Activated CD4-positive, alpha-beta memory T cell treated with anti-CD3 and anti-CD28 coated beads, Interleukin-2, amount 10 ng/mL, durations not matched to agents 7 days and 5 days (primary cell): ENCODE measurements around the gene PKIB. TPM values are rescaled to one million over a fixed set of nuclear protein-coding genes. Genes with fewer than 3 reads are reported as not detected.

ENCODE experiments used
- CTCF ChIA-PET: fragments of 350-600 bp; sonication (Branson Sonifier 250); formaldehyde crosslinking; loops from one replicate; lab custom pipeline; 2021; ENCODE audit warnings: antibody characterized with exemption, inconsistent platforms; lab: Charles Lee
- POLR2A ChIA-PET: fragments of 350-600 bp; sonication (Branson Sonifier 250); formaldehyde crosslinking; loops from one replicate; lab custom pipeline; 2021; ENCODE audit warnings: antibody characterized with exemption; lab: Charles Lee
- DNase-seq: peaks from one replicate; pipeline ENCODE4 v3.0.0-alpha.2; 2020
- H3K27ac Mint-ChIP-seq: one replicate; pipeline ENCODE4 v1.8.0; 2021; ENCODE audit warnings: mild to moderate bottlenecking, mixed read lengths
- H3K27me3 Mint-ChIP-seq: one replicate; pipeline ENCODE4 v1.8.0; 2021; ENCODE audit warnings: mixed read lengths
- H3K36me3 Mint-ChIP-seq: one replicate; pipeline ENCODE4 v1.8.0; 2021; ENCODE audit warnings: low read depth, mixed read lengths
- H3K4me1 Mint-ChIP-seq: one replicate; pipeline ENCODE4 v1.8.0; 2021; ENCODE audit warnings: mixed read lengths
- H3K4me3 Mint-ChIP-seq: one replicate; pipeline ENCODE4 v1.8.0; 2021; ENCODE audit warnings: mild to moderate bottlenecking, mixed read lengths
- H3K9me3 Mint-ChIP-seq: one replicate; pipeline ENCODE4 v1.8.0; 2021; ENCODE audit warnings: mixed read lengths
- total RNA-seq, 2 experiments: library from RNA; stranded (reverse); gene quantifications; one replicate each; pipeline ENCODE4 v1.2.3, GENCODE V29; 2021

The PKIB gene
- total RNA-seq, 2 experiments from 2014 or later, result 0.65 to 0.86 TPM

DNA sequence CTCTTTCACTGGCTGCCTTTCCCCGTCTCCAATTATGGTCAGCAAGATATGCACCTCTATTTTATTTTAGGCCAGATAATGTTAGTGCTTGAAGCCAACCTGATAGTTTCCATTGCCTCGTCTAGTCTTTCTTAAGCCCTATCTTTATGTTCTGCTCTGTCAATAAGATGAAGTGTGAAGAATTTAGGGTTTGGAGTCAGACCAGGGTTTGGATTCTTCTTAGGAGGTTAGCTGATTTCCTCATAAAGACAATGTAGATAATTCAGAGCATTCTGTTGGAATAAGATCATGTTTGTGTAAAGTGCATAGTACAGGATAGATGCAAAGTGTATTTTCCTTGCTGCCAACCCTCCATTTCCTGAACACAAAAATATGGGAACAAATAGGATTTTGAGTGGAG is 43.8 kb downstream of the PKIB start:
- no peaks in the 10 kb centered on the region for H3K36me3 Mint-ChIP-seq
- no peaks in the 10 kb centered on the region for H3K9me3 Mint-ChIP-seq
- H3K27me3 Mint-ChIP-seq, result no peaks in the 10 kb centered on the region
- H3K4me1 Mint-ChIP-seq, result no peaks in the 10 kb centered on the region
- CTCF ChIA-PET, result no interaction called here
- DNase-seq, result no peak
- no peak overlapping the region for H3K27ac Mint-ChIP-seq
- POLR2A ChIA-PET, result no interaction called here
- no peak overlapping the region for H3K4me3 Mint-ChIP-seq

DNA sequence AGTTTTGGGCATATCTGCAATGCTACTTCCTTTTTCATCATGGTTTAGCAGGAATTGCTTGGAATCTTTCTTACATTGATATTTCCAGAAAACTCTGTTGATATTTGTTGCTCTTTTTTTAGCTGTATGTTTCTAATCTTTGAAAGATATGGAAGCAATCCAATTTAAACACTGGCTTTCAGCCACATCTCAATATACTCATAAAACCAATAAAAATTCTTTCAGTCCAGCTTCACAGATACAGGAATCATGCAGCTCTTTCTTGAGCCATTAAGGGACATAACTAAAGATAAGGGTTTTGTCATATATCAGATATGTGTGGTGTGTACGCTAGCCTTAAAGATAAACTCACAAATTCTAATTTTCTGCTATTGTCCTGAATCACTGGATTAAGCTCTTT is 47.4 kb downstream of the PKIB start:
- Mint-ChIP-seq H3K36me3 (no peaks in the 10 kb centered on the region), H3K9me3 (no peaks in the 10 kb centered on the region), H3K4me1 (no peaks in the 10 kb centered on the region), H3K27me3 (peaks cover 2% of the 10 kb centered on the region), H3K27ac (no peak overlapping the region), H3K4me3 (no peak overlapping the region)
- ChIA-PET CTCF (no interaction called here), POLR2A (no interaction called here)
- no peak for DNase-seq

GRCh38 chr6:122660296-122660695 is 50.1 kb downstream of the PKIB start:
- Mint-ChIP-seq H3K9me3 (no peaks in the 10 kb centered on the region), H3K4me1 (no peaks in the 10 kb centered on the region), H3K36me3 (no peaks in the 10 kb centered on the region), H3K27ac (no peak overlapping the region), H3K27me3 (peaks cover 2% of the 10 kb centered on the region), H3K4me3 (no peak overlapping the region)
- CTCF ChIA-PET, result no interaction called here
- POLR2A ChIA-PET, result no interaction called here
- DNase-seq, result no peak

GRCh38 chr6:122663981-122664380 is 53.8 kb downstream of the PKIB start:
- H3K4me3 Mint-ChIP-seq, result no peak overlapping the region
- DNase-seq, result no peak
- H3K36me3 Mint-ChIP-seq, result no peaks in the 10 kb centered on the region
- no peaks in the 10 kb centered on the region for H3K9me3 Mint-ChIP-seq
- ChIA-PET POLR2A (no interaction called here), CTCF (no interaction called here)
- H3K27ac Mint-ChIP-seq, result no peak overlapping the region
- H3K4me1 Mint-ChIP-seq, result no peaks in the 10 kb centered on the region
- peaks cover 2% of the 10 kb centered on the region for H3K27me3 Mint-ChIP-seq

- no peaks in the 10 kb centered on the region for H3K9me3 Mint-ChIP-seq
- H3K36me3 Mint-ChIP-seq, result no peaks in the 10 kb centered on the region
- H3K4me1 Mint-ChIP-seq, result no peaks in the 10 kb centered on the region
- H3K4me3 Mint-ChIP-seq, result no peak overlapping the region
- no peaks in the 10 kb centered on the region for H3K27me3 Mint-ChIP-seq
- POLR2A ChIA-PET, result no interaction called here
- CTCF ChIA-PET, result no interaction called here
- H3K27ac Mint-ChIP-seq, result no peak overlapping the region
- DNase-seq, result no peak
These were observed 55.7 kb downstream of the PKIB start for GRCh38 chr6:122665929-122666328.

GRCh38 chr6:122666418-122666817 is 56.2 kb downstream of the PKIB start:
- ChIA-PET POLR2A (no interaction called here), CTCF (no interaction called here)
- H3K36me3 Mint-ChIP-seq, result no peaks in the 10 kb centered on the region
- DNase-seq, result no peak
- no peak overlapping the region for H3K27ac Mint-ChIP-seq
- H3K4me1 Mint-ChIP-seq, result no peaks in the 10 kb centered on the region
- no peaks in the 10 kb centered on the region for H3K9me3 Mint-ChIP-seq
- H3K27me3 Mint-ChIP-seq, result no peaks in the 10 kb centered on the region
- no peak overlapping the region for H3K4me3 Mint-ChIP-seq

DNA sequence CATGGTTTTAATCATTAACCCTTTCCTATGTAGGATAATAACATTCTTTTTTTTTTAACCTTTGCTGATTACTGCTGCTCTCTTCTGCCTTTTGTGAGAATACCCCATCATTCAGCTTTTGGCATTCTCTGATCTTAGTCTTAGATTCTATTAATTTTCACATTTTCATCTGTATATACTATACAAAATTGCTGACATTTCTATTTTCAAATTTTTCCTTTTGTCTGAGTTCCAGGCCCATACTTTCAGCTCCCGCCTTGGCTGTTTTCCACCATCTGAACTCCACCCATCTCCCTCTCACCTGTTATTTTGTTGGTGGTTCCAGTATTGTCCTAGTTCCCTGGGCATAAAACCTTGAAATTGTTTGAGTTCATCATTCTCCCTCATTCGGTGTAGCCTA is 59.2 kb downstream of the PKIB start:
- no peaks in the 10 kb centered on the region for H3K36me3 Mint-ChIP-seq
- POLR2A ChIA-PET, result no interaction called here
- H3K4me1 Mint-ChIP-seq, result no peaks in the 10 kb centered on the region
- no peaks in the 10 kb centered on the region for H3K27me3 Mint-ChIP-seq
- H3K27ac Mint-ChIP-seq, result no peak overlapping the region
- no peaks in the 10 kb centered on the region for H3K9me3 Mint-ChIP-seq
- DNase-seq, result no peak
- CTCF ChIA-PET, result no interaction called here
- H3K4me3 Mint-ChIP-seq, result no peak overlapping the region

DNA sequence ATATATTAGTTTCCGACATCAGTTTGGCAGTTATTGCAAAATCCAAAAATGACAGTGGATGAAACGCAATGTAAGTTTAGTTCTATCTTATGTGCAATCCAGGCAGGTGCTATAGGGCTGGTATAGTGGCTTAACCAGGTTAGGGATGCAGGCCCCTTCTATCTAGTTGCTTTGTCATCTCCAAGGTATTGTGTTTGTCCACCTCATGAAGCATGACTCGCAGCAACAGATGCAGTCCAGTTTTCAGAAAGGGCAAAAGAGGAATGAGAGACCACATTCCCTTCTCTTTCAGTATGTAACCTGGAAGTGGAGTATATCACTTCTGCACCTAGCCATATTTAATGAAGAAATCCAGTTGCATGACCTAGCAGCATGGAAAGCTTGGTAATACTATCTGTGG is 59.7 kb downstream of the PKIB start:
- Mint-ChIP-seq H3K9me3 (no peaks in the 10 kb centered on the region), H3K27me3 (no peaks in the 10 kb centered on the region), H3K27ac (no peak overlapping the region), H3K4me3 (no peak overlapping the region), H3K4me1 (no peaks in the 10 kb centered on the region), H3K36me3 (no peaks in the 10 kb centered on the region)
- CTCF ChIA-PET, result no interaction called here
- POLR2A ChIA-PET, result no interaction called here
- DNase-seq, result no peak

GRCh38 chr6:122671251-122671650 is 61.0 kb downstream of the PKIB start:
- no peak for DNase-seq
- CTCF ChIA-PET, result no interaction called here
- H3K27ac Mint-ChIP-seq, result no peak overlapping the region
- no peaks in the 10 kb centered on the region for H3K27me3 Mint-ChIP-seq
- no peaks in the 10 kb centered on the region for H3K36me3 Mint-ChIP-seq
- H3K4me1 Mint-ChIP-seq, result no peaks in the 10 kb centered on the region
- POLR2A ChIA-PET, result no interaction called here
- no peak overlapping the region for H3K4me3 Mint-ChIP-seq
- H3K9me3 Mint-ChIP-seq, result no peaks in the 10 kb centered on the region

DNA sequence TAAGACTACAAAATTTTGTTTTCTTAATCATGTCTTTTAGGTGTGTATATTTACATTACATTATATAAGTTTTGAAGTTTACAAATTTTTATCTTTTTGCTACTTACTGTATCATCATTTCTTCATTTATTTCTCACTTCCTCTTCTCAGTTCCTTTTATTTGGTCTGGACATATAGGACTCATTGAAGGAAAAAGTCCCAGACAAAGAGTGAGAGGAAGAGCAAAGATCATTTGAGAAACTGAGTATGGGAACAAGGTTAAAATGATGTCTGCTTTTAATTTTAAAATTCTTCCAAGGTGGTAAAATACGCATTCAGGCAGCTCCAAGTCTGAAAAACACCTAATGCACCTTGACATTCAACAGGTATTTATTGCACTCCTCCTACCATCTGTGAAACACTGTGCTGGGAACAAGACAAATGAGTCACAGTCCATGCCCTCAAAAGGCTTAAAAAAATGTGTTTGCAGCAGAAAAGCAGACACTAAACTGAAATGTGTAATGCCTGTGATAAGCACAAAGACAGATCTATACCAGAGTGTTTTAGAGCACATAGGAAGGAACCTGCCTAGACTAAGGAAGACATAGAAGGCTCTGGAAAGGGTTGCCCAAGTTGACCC is 63.2 kb downstream of the PKIB start:
- H3K27me3 Mint-ChIP-seq, result no peaks in the 10 kb centered on the region
- no peak overlapping the region for H3K27ac Mint-ChIP-seq
- no peak overlapping the region for H3K4me3 Mint-ChIP-seq
- POLR2A ChIA-PET, result no interaction called here
- H3K36me3 Mint-ChIP-seq, result no peaks in the 10 kb centered on the region
- no peak for DNase-seq
- no peaks in the 10 kb centered on the region for H3K9me3 Mint-ChIP-seq
- no peaks in the 10 kb centered on the region for H3K4me1 Mint-ChIP-seq
- CTCF ChIA-PET, result no interaction called here

GRCh38 chr6:122676146-122676545 is 65.9 kb downstream of the PKIB start:
- H3K27ac Mint-ChIP-seq, result no peak overlapping the region
- no peaks in the 10 kb centered on the region for H3K4me1 Mint-ChIP-seq
- H3K9me3 Mint-ChIP-seq, result no peaks in the 10 kb centered on the region
- H3K4me3 Mint-ChIP-seq, result no peak overlapping the region
- ChIA-PET CTCF (no interaction called here), POLR2A (no interaction called here)
- no peaks in the 10 kb centered on the region for H3K27me3 Mint-ChIP-seq
- DNase-seq, result no peak
- H3K36me3 Mint-ChIP-seq, result no peaks in the 10 kb centered on the region

DNA sequence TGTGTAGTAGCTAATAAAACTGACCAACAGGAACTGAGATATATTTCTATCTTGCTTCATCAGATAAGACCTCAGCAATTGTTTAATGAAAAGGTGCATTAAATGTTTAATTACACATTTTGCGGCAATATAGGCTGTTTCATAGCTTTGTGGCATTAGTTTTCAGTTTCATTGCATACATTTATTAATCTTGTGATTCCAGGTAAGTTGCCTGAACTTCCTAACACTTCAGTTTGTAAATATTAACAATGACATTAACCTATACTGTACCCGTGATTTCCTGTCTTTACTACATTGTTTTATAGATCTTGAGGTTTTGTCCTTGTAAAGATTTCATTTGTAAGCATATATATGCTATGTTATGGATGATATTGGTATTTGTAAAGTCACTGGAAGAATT is 66.5 kb downstream of the PKIB start:
- Mint-ChIP-seq H3K27ac (no peak overlapping the region), H3K36me3 (no peaks in the 10 kb centered on the region), H3K9me3 (no peaks in the 10 kb centered on the region), H3K27me3 (no peaks in the 10 kb centered on the region), H3K4me3 (no peak overlapping the region), H3K4me1 (no peaks in the 10 kb centered on the region)
- CTCF ChIA-PET, result no interaction called here
- POLR2A ChIA-PET, result no interaction called here
- no peak for DNase-seq

DNA sequence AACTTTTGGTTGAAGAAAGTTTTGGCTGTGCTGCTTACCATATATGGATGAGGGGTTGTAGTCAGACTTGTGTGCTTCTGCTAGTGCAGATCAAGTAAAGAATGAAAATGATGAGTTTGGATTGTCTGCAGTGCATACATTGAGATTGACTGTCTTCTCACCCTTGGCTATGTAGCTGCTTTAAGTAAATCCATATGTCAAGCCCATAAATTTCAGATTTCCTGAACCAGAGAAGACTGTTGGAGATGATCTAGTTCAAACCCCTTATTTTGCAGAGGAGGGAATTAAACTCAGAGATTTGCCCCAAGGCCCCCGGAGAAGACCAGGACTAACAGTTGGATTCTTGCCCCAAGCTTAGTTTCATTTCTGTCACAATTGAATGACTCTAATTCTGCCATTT is 67.2 kb downstream of the PKIB start:
- Mint-ChIP-seq H3K4me3 (no peak overlapping the region), H3K27ac (no peak overlapping the region), H3K4me1 (no peaks in the 10 kb centered on the region), H3K27me3 (no peaks in the 10 kb centered on the region), H3K36me3 (no peaks in the 10 kb centered on the region), H3K9me3 (no peaks in the 10 kb centered on the region)
- CTCF ChIA-PET, result no interaction called here
- POLR2A ChIA-PET, result no interaction called here
- DNase-seq, result no peak

DNA sequence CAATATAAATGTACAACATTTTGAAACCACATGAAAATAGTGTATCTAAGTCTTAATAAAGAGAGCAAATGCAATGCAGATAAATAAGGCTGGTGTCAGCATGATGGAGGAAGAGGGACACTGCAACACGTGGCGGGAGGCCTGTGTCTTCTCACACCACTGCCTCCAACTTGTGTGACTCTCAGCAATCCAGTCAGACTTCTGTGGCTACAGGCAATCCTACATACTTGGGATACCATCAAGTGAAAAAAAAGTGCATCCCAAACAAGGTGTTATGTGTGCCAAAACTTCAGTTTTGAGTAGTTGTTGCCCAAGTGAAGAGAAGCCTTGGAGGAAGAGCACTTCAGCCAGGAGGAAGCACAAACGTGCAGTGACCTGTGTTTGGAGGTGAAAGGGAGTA is 68.6 kb downstream of the PKIB start:
- CTCF ChIA-PET, result no interaction called here
- POLR2A ChIA-PET, result no interaction called here
- no peaks in the 10 kb centered on the region for H3K36me3 Mint-ChIP-seq

More for the DNA sequence above, 68.6 kb downstream of the PKIB start:
- Mint-ChIP-seq H3K27ac (no peak overlapping the region), H3K27me3 (no peaks in the 10 kb centered on the region), H3K9me3 (no peaks in the 10 kb centered on the region), H3K4me3 (no peak overlapping the region), H3K4me1 (no peaks in the 10 kb centered on the region)
- DNase-seq, result no peak
